Measurements from ENCODE around the gene C17orf58.
"Not testable (repeated sequence)": the region's sequence is repeated elsewhere in the genome, so short reads cannot be mapped to it uniquely, and the experiment has no call there.

C17orf58 gene

DNA sequence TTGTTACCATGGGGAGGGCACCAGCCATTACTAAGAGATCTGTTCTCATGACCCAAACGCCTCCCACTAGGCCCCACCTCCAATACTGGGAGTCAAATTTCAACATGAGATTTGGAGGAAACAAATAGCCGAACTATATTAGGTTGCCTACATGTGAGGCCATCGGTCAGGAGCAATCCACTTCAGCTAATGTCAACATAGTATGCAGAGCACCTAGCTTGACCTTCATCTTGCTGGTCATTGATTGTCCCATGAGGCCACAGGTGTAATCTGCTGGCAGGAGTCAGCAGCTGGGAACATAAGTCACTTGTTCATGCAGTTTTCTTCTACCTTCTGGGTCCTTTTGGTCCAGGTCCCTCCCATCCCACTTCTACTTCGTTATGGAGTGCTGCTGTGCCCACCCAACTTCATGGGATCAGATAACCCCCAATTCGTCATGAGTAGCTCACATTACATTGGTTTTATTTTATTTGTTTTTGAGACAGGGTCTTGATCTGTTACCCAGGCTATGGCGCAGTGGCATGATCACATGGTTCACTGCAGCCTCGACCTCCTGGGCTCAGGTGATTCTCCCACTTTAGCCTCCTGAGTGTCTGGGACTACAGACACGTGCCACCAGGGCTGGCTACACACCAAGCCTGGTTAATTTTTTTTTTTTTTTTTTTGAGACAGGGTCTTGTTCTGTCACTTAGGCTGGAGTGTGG lies 33.4 kb upstream of the C17orf58 start:
- ChIA-PET CTCF (interaction anchor here (1.2 kb wide), 1 partner anchor 10 kb away, joined by 3 read pairs; no protein-coding TSS in a partner anchor), POLR2A (no interaction called here)
- 98% methylated on average over 4 of the region's 8 CpGs for WGBS (ENCODE audit: insufficient coverage)
- no peaks in the 10 kb centered on the region for H3K27me3 ChIP-seq (replicated peaks in 2 of 5; ENCODE audit: control insufficient read depth in 4 of 5, insufficient read depth in 5 of 5, low read length in 4 of 5)
- no peaks in the 10 kb centered on the region for H3K36me3 ChIP-seq (ENCODE audit: control insufficient read depth in 4 of 4, insufficient read depth in 4 of 4, low read length in 3 of 4)
- H3K27ac ChIP-seq (ENCODE audit: insufficient read depth in 1 of 2, low read depth in 1 of 2, low read length in 2 of 2, poor library complexity in 1 of 2, severe bottlenecking in 2 of 2), result no peak overlapping the region
- peaks cover 0 to 2% (median 0%) of the 10 kb centered on the region in 4 experiments for H3K4me1 ChIP-seq (ENCODE audit: control extremely low read depth in 1 of 4, control insufficient read depth in 4 of 4, insufficient read depth in 4 of 4, low read length in 3 of 4)
- no peak overlapping the region for H3K4me3 ChIP-seq (ENCODE audit: control insufficient read depth in 1 of 7, extremely low read depth in 1 of 7, insufficient read depth in 4 of 7, low read depth in 2 of 7, low read length in 6 of 7)
- no peaks in the 10 kb centered on the region for H3K9me3 ChIP-seq (ENCODE audit: control extremely low read depth in 1 of 5, control insufficient read depth in 4 of 5, insufficient read depth in 2 of 5, low read depth in 1 of 5, low read length in 4 of 5)
- no peak for DNase-seq

DNA sequence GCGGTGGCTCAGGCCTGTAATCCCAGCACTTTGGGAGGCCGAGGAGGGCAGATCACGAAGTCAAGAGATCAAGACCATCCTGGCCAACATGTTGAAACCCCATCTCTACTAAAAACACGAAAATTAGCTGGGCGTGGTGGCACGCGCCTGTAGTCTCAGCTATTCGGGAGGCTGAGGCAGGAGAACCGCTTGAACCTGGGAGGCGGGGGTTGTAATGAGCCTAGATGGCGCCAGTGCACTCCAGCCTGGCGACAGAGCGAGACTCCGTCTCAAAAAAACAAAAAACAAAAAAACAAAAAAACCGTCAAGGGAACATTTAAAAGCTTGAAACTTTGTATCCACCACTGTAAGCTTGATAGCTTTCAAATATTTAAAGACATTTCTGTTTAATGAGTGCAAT lies 26.3 kb upstream of the C17orf58 start:
- not testable (repeated sequence) for H3K9me3 ChIP-seq (ENCODE audit: control extremely low read depth in 1 of 5, control insufficient read depth in 4 of 5, insufficient read depth in 2 of 5, low read depth in 1 of 5, low read length in 4 of 5); H3K27me3 ChIP-seq (replicated peaks in 2 of 5; ENCODE audit: control insufficient read depth in 4 of 5, insufficient read depth in 5 of 5, low read length in 4 of 5); H3K4me3 ChIP-seq (ENCODE audit: control insufficient read depth in 1 of 7, extremely low read depth in 1 of 7, insufficient read depth in 4 of 7, low read depth in 2 of 7, low read length in 6 of 7); H3K27ac ChIP-seq (ENCODE audit: insufficient read depth in 1 of 2, low read depth in 1 of 2, low read length in 2 of 2, poor library complexity in 1 of 2, severe bottlenecking in 2 of 2); DNase-seq; H3K36me3 ChIP-seq (ENCODE audit: control insufficient read depth in 4 of 4, insufficient read depth in 4 of 4, low read length in 3 of 4); H3K4me1 ChIP-seq (ENCODE audit: control extremely low read depth in 1 of 4, control insufficient read depth in 4 of 4, insufficient read depth in 4 of 4, low read length in 3 of 4)
- ChIA-PET CTCF (interaction anchor here (1.2 kb wide), 1 partner anchor 16 kb away, joined by 4 read pairs; no protein-coding TSS in a partner anchor), POLR2A (interaction anchor here (0.5 kb wide), 1 partner anchor 9 kb away, joined by 5 read pairs; no protein-coding TSS in a partner anchor)
- WGBS (ENCODE audit: insufficient coverage), result 99% methylated on average over 10 of the region's 15 CpGs

DNA sequence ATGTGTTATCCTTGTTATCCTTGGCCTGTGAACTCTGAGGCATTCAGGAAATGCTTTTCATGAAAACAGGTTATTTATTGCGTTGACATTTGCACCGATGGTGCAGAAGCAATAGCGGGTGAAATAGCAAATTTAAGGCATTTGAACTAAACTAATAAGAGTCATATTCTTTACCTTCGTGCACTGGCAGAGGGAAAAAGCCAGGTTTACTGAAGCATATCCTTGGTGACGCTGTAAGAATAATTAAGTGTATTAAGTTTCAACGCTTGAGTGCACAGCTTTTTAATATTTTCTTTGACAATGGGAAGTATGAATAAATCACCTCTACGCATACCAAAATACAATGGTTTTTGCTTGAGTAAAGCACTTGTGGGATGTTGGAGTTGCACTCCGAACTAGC lies 25.7 kb upstream of the C17orf58 start:
- no peaks in the 10 kb centered on the region for H3K27me3 ChIP-seq (replicated peaks in 2 of 5; ENCODE audit: control insufficient read depth in 4 of 5, insufficient read depth in 5 of 5, low read length in 4 of 5)
- H3K4me1 ChIP-seq (ENCODE audit: control extremely low read depth in 1 of 4, control insufficient read depth in 4 of 4, insufficient read depth in 4 of 4, low read length in 3 of 4), result peaks cover 0 to 8% (median 6%) of the 10 kb centered on the region in 4 experiments
- WGBS (ENCODE audit: insufficient coverage), result 96% methylated on average over 5 of the region's 8 CpGs
- H3K9me3 ChIP-seq (ENCODE audit: control extremely low read depth in 1 of 5, control insufficient read depth in 4 of 5, insufficient read depth in 2 of 5, low read depth in 1 of 5, low read length in 4 of 5), result no peaks in the 10 kb centered on the region
- H3K27ac ChIP-seq (ENCODE audit: insufficient read depth in 1 of 2, low read depth in 1 of 2, low read length in 2 of 2, poor library complexity in 1 of 2, severe bottlenecking in 2 of 2), result no peak overlapping the region
- ChIA-PET POLR2A (no interaction called here), CTCF (interaction anchor here (1.2 kb wide), 1 partner anchor 16 kb away, joined by 4 read pairs; no protein-coding TSS in a partner anchor)
- no peaks in the 10 kb centered on the region for H3K36me3 ChIP-seq (ENCODE audit: control insufficient read depth in 4 of 4, insufficient read depth in 4 of 4, low read length in 3 of 4)
- no peak overlapping the region for H3K4me3 ChIP-seq (ENCODE audit: control insufficient read depth in 1 of 7, extremely low read depth in 1 of 7, insufficient read depth in 4 of 7, low read depth in 2 of 7, low read length in 6 of 7)
- no peak for DNase-seq

DNA sequence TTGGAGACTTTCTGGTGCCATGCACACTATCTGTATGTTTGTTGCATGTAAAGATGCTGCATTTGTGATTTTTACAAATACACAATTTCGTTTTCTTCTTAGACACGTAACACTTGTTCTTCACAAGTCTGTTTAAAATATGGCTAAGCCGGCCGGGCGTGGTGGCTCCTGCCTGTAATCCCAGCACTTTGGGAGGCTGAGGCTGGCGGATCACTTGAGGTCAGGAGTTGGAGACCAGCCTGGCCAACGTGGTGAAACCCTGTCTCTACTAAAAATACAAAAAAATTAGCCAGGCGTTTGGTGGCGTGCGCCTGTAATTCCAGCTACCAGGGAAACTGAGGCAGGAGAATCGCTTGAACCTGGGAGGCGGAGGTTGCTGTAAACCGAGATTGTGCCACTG lies 24.5 kb upstream of the C17orf58 start:
- DNase-seq; H3K9me3 ChIP-seq (ENCODE audit: control extremely low read depth in 1 of 5, control insufficient read depth in 4 of 5, insufficient read depth in 2 of 5, low read depth in 1 of 5, low read length in 4 of 5); H3K36me3 ChIP-seq (ENCODE audit: control insufficient read depth in 4 of 4, insufficient read depth in 4 of 4, low read length in 3 of 4); H3K4me1 ChIP-seq (ENCODE audit: control extremely low read depth in 1 of 4, control insufficient read depth in 4 of 4, insufficient read depth in 4 of 4, low read length in 3 of 4); H3K27me3 ChIP-seq (replicated peaks in 2 of 5; ENCODE audit: control insufficient read depth in 4 of 5, insufficient read depth in 5 of 5, low read length in 4 of 5); POLR2A ChIA-PET: not testable (repeated sequence)
- Histone ChIP-seq H3K27ac (ENCODE audit: insufficient read depth in 1 of 2, low read depth in 1 of 2, low read length in 2 of 2, poor library complexity in 1 of 2, severe bottlenecking in 2 of 2) (peak overlapping the region in 1 of 2 experiments; percentile 88), H3K4me3 (ENCODE audit: control insufficient read depth in 1 of 7, extremely low read depth in 1 of 7, insufficient read depth in 4 of 7, low read depth in 2 of 7, low read length in 6 of 7) (peak overlapping the region in 6 of 7 experiments; percentile 17 to 91 (median 76))
- 89% methylated on average over 12 of the region's 13 CpGs for WGBS (ENCODE audit: insufficient coverage)
- CTCF ChIA-PET, result interaction anchor here (1.4 to 1.6 kb wide), 2 partner anchors 9 to 26 kb away, joined by 3 to 5 read pairs; no protein-coding TSS in a partner anchor

- H3K9me3 ChIP-seq (ENCODE audit: control extremely low read depth in 1 of 5, control insufficient read depth in 4 of 5, insufficient read depth in 2 of 5, low read depth in 1 of 5, low read length in 4 of 5), result no peaks in the 10 kb centered on the region
- DNase-seq, result no peak
- no peaks in the 10 kb centered on the region for H3K27me3 ChIP-seq (replicated peaks in 2 of 5; ENCODE audit: control insufficient read depth in 4 of 5, insufficient read depth in 5 of 5, low read length in 4 of 5)
- peak overlapping the region; percentile 66 to 88 for H3K27ac ChIP-seq (ENCODE audit: insufficient read depth in 1 of 2, low read depth in 1 of 2, low read length in 2 of 2, poor library complexity in 1 of 2, severe bottlenecking in 2 of 2)
- ChIA-PET POLR2A (no interaction called here), CTCF (interaction anchor here (1.0 to 1.6 kb wide), 4 partner anchors 9 to 26 kb away, joined by 3 to 5 read pairs (median 3); no protein-coding TSS in a partner anchor)
- H3K4me3 ChIP-seq (ENCODE audit: control insufficient read depth in 1 of 7, extremely low read depth in 1 of 7, insufficient read depth in 4 of 7, low read depth in 2 of 7, low read length in 6 of 7), result peak overlapping the region; percentile 17 to 91 (median 71)
- H3K36me3 ChIP-seq (ENCODE audit: control insufficient read depth in 4 of 4, insufficient read depth in 4 of 4, low read length in 3 of 4), result no peaks in the 10 kb centered on the region
- 0% methylated on average over 7 of the region's 12 CpGs for whole genome bisulfite sequencing (ENCODE audit: insufficient coverage)
- H3K4me1 ChIP-seq (ENCODE audit: control extremely low read depth in 1 of 4, control insufficient read depth in 4 of 4, insufficient read depth in 4 of 4, low read length in 3 of 4), result peaks cover 0 to 8% (median 6%) of the 10 kb centered on the region in 4 experiments
Measured at GRCh38 chr17:68020409-68020756, 24.1 kb upstream of the C17orf58 start.

DNA sequence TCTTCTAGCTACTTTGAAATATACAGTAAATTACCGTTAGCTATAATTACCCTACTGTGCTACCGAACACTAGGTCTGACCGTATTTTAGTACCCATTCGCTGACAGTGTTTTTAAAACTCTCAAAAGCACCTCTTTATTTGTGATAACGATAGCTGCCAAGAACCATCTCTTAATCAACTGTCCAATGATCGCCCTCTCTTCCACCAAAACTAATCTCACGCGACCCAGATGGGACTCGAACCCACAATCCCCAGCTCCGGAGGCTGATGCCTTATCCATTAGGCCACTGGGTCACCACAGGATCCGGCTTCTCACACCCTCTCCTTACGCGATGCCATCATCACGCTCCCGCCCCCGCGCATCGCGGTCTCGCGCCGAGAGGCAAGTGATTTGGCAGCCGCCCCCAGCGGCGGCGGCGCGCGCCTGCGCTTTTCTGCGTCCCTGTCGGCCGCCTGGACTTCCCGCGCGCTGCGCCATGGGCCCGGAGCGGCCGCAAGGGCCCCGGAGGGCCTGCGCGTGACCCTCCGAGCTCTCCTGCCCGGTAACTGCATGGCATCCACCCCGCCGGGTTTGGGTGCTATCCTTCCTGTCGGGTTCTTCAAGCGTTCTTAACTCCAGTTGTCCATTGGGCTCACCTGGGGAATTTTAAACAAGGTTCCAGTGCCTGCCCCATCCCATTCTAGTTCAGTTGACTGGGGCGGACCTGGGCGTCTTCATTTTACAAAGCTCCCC lies 23.6 kb upstream of the C17orf58 start:
- H3K36me3 ChIP-seq (ENCODE audit: control insufficient read depth in 4 of 4, insufficient read depth in 4 of 4, low read length in 3 of 4), result no peaks in the 10 kb centered on the region
- peak; percentile 96 to 98 (median 98) for DNase-seq
- no peaks in the 10 kb centered on the region for H3K9me3 ChIP-seq (ENCODE audit: control extremely low read depth in 1 of 5, control insufficient read depth in 4 of 5, insufficient read depth in 2 of 5, low read depth in 1 of 5, low read length in 4 of 5)
- ChIA-PET POLR2A (no interaction called here), CTCF (interaction anchor here (0.6 to 1.6 kb wide), 5 partner anchors 8 to 95 kb away, joined by 3 to 5 read pairs (median 3); no protein-coding TSS in a partner anchor)
- peak overlapping the region; percentile 28 to 91 (median 71) for H3K4me3 ChIP-seq (ENCODE audit: control insufficient read depth in 1 of 7, extremely low read depth in 1 of 7, insufficient read depth in 4 of 7, low read depth in 2 of 7, low read length in 6 of 7)
- H3K4me1 ChIP-seq (ENCODE audit: control extremely low read depth in 1 of 4, control insufficient read depth in 4 of 4, insufficient read depth in 4 of 4, low read length in 3 of 4), result peaks cover 0 to 8% (median 6%) of the 10 kb centered on the region in 4 experiments
- 2% methylated on average over 36 of the region's 51 CpGs for WGBS (ENCODE audit: insufficient coverage)
- peak overlapping the region; percentile 66 to 88 for H3K27ac ChIP-seq (ENCODE audit: insufficient read depth in 1 of 2, low read depth in 1 of 2, low read length in 2 of 2, poor library complexity in 1 of 2, severe bottlenecking in 2 of 2)
- no peaks in the 10 kb centered on the region for H3K27me3 ChIP-seq (replicated peaks in 2 of 5; ENCODE audit: control insufficient read depth in 4 of 5, insufficient read depth in 5 of 5, low read length in 4 of 5)

GRCh38 chr17:68019336-68019674 lies 23.0 kb upstream of the C17orf58 start:
- ChIA-PET CTCF (interaction anchor here (0.6 to 1.6 kb wide), 3 partner anchors 8 to 94 kb away, joined by 3 to 5 read pairs (median 3); no protein-coding TSS in a partner anchor), POLR2A (no interaction called here)
- Histone ChIP-seq H3K36me3 (ENCODE audit: control insufficient read depth in 4 of 4, insufficient read depth in 4 of 4, low read length in 3 of 4) (no peaks in the 10 kb centered on the region), H3K4me3 (ENCODE audit: control insufficient read depth in 1 of 7, extremely low read depth in 1 of 7, insufficient read depth in 4 of 7, low read depth in 2 of 7, low read length in 6 of 7) (peak overlapping the region in 4 of 7 experiments; percentile 28 to 91 (median 75)), H3K4me1 (ENCODE audit: control extremely low read depth in 1 of 4, control insufficient read depth in 4 of 4, insufficient read depth in 4 of 4, low read length in 3 of 4) (peaks cover 0 to 8% (median 6%) of the 10 kb centered on the region in 4 experiments), H3K9me3 (ENCODE audit: control extremely low read depth in 1 of 5, control insufficient read depth in 4 of 5, insufficient read depth in 2 of 5, low read depth in 1 of 5, low read length in 4 of 5) (no peaks in the 10 kb centered on the region), H3K27me3 (replicated peaks in 2 of 5; ENCODE audit: control insufficient read depth in 4 of 5, insufficient read depth in 5 of 5, low read length in 4 of 5) (no peaks in the 10 kb centered on the region), H3K27ac (ENCODE audit: insufficient read depth in 1 of 2, low read depth in 1 of 2, low read length in 2 of 2, poor library complexity in 1 of 2, severe bottlenecking in 2 of 2) (no peak overlapping the region)
- DNase-seq, result no peak
- WGBS (ENCODE audit: insufficient coverage), result no CpG with 5 or more reads among the region's 9 CpGs

Data from common myeloid progenitor, CD34-positive (primary cell).